ENCODE data around the gene EPB41L1.

The EPB41L1 gene

DNA sequence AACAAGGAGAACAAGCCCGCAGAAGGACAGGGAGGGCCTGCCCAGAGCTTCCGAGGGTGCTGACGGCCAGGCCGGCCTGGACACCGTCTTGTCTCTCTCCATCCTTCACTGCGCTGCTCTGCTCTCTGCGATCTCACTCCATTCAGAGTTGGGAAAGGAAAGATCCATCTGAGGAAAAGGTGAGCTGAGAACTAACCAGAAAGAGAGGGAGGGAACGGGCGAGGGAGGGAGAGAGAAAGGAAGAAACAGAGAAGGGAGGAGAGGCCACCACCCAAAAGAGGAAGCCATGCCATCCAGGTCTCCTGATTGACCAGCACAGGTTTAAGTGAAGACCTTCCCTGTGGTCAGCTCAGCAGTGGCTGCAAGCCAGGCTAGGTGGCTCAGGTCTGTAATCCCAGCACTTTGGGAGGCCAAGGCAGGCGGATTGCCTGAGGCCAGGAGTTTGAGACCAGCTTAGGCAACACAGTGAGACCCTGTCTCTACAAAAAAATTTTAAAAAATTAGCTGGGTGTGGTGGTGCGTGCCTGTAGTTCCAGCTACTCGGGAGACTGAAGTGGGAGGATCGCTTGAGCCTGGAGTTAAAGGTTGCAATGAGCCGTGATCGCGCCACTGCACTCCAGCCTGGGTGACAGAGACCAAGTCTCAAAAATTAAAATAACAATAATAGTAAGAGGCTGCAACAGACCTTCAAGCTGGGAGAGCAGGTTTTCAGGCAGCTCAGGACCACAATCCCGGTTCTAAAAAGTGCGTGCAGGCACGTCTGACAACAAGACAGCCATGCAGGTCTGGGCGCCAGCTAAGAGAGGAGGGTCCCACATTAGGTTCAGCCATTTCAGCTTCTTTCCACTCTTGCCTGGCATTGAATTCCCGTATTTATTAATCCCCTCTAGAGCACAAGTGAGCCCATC, 117.4 kb downstream of the EPB41L1 start:
- Histone ChIP-seq H3K36me3 (ENCODE audit: control insufficient read depth, insufficient read depth, low read length) (no peaks in the 10 kb centered on the region), H3K4me3 (ENCODE audit: insufficient read depth, low read depth, low read length, poor library complexity, severe bottlenecking) (no peak overlapping the region), H3K27me3 (replicated peaks; ENCODE audit: control insufficient read depth, insufficient read depth, low read length, poor library complexity, severe bottlenecking) (no peaks in the 10 kb centered on the region), H3K9me3 (ENCODE audit: control insufficient read depth, low read length) (no peaks in the 10 kb centered on the region), H3K4me1 (ENCODE audit: control insufficient read depth, insufficient read depth, low read length, poor library complexity, severe bottlenecking) (no peaks in the 10 kb centered on the region), H3K27ac (ENCODE audit: insufficient read depth, low read length, poor library complexity, severe bottlenecking) (no peak overlapping the region)
- DNase-seq, result no peak

DNA sequence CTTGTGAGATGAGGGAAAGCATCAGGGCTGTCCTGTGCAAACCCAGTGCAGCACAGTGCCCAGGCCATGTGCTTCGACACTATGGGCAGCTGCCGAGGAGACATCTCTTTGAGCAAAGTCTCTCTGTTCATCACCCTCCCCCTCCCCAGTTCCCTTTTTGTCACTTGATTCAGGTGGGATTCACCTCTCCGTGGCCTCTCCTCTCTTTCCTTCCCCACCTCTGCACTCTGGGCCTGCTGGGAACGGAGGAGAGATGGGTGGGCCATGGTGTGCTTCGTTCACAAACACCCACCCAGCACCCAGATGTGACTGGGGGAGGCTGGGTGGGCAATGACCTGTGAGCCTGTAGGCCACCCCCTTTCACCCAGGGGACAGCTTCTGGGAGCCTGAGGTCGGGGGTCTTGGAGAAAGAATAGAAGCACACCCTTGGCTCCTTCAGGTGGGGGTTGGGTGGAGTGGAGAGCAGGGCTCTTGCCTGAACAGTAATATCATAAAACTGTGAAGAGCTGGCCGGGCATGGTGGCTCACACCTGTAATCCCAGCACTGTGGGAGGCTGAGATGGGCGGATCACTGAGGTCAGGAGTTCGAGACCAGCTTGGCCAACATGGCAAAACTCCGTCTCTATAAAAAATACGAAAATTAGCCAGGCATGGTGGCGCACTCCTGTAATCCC, 118.1 kb downstream of the EPB41L1 start:
- DNase-seq, result no peak
- H3K4me1 ChIP-seq (ENCODE audit: control insufficient read depth, insufficient read depth, low read length, poor library complexity, severe bottlenecking), result no peaks in the 10 kb centered on the region
- no peaks in the 10 kb centered on the region for H3K9me3 ChIP-seq (ENCODE audit: control insufficient read depth, low read length)
- no peaks in the 10 kb centered on the region for H3K27me3 ChIP-seq (replicated peaks; ENCODE audit: control insufficient read depth, insufficient read depth, low read length, poor library complexity, severe bottlenecking)
- no peak overlapping the region for H3K4me3 ChIP-seq (ENCODE audit: insufficient read depth, low read depth, low read length, poor library complexity, severe bottlenecking)
- H3K27ac ChIP-seq (ENCODE audit: insufficient read depth, low read length, poor library complexity, severe bottlenecking), result no peak overlapping the region
- no peaks in the 10 kb centered on the region for H3K36me3 ChIP-seq (ENCODE audit: control insufficient read depth, insufficient read depth, low read length)

- Histone ChIP-seq H3K36me3 (ENCODE audit: control insufficient read depth, insufficient read depth, low read length) (no peaks in the 10 kb centered on the region), H3K4me3 (ENCODE audit: insufficient read depth, low read depth, low read length, poor library complexity, severe bottlenecking) (no peak overlapping the region), H3K27ac (ENCODE audit: insufficient read depth, low read length, poor library complexity, severe bottlenecking) (no peak overlapping the region), H3K27me3 (replicated peaks; ENCODE audit: control insufficient read depth, insufficient read depth, low read length, poor library complexity, severe bottlenecking) (no peaks in the 10 kb centered on the region), H3K4me1 (ENCODE audit: control insufficient read depth, insufficient read depth, low read length, poor library complexity, severe bottlenecking) (no peaks in the 10 kb centered on the region), H3K9me3 (ENCODE audit: control insufficient read depth, low read length) (no peaks in the 10 kb centered on the region)
- no peak for DNase-seq
Observed at GRCh38 chr20:36273414-36274180, 119.1 kb downstream of the EPB41L1 start.

DNA sequence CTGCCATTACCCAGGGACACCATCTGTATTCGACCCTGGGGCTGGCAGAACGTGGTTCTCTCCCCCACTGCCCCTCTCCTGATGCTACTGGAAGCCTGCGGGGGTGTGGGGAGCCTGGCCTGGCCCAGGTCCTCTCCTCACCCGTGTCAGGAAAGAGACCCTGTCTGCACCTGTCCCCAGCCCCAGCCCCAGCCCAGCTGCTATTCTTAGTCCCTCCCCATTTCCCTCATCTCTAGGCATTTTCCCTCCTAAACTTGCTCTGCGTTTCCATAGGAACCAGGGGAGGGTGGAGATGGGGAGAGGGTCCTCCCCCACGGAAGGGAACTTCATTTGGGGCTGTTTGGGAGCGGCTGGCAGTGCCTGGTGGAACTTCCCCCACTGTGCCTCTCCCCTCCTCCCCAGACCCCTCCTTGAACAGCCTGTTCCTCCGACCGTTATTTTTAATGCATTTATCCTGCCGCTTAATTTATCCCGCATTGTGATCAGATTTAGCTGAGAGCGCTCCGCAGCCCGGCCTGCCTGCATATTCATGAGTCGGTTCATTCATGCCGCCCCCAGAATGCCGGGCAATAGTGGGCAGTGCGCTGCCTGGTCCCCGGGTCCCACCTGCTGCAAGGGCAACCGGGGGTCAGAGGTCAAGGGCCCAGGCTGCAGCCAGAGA, 119.8 kb downstream of the EPB41L1 start:
- Histone ChIP-seq H3K27me3 (replicated peaks; ENCODE audit: control insufficient read depth, insufficient read depth, low read length, poor library complexity, severe bottlenecking) (no peaks in the 10 kb centered on the region), H3K9me3 (ENCODE audit: control insufficient read depth, low read length) (no peaks in the 10 kb centered on the region), H3K4me3 (ENCODE audit: insufficient read depth, low read depth, low read length, poor library complexity, severe bottlenecking) (no peak overlapping the region), H3K36me3 (ENCODE audit: control insufficient read depth, insufficient read depth, low read length) (no peaks in the 10 kb centered on the region), H3K27ac (ENCODE audit: insufficient read depth, low read length, poor library complexity, severe bottlenecking) (no peak overlapping the region), H3K4me1 (ENCODE audit: control insufficient read depth, insufficient read depth, low read length, poor library complexity, severe bottlenecking) (no peaks in the 10 kb centered on the region)
- no peak for DNase-seq

DNA sequence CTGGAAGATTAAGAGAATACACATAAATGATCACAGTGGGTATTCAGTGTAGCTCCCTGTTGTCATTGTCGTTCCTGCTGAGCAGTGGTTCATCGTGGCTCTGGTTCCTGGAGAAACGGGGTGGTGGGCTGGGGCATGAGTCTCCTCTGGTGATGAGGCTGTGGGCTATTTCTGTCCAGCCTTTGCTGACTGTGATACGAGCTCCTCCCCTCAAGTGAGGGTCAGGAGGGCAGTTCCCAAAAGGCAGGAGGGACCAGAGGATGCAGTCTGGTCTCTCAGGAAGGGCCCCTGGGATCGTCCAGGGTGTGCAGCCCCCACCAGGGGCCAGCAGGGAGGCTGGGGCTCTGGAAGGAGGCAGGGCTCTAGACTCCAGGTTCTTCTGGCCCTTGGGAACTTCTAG, 120.5 kb downstream of the EPB41L1 start:
- no peaks in the 10 kb centered on the region for H3K27me3 ChIP-seq (replicated peaks; ENCODE audit: control insufficient read depth, insufficient read depth, low read length, poor library complexity, severe bottlenecking)
- no peaks in the 10 kb centered on the region for H3K36me3 ChIP-seq (ENCODE audit: control insufficient read depth, insufficient read depth, low read length)
- DNase-seq, result no peak
- H3K27ac ChIP-seq (ENCODE audit: insufficient read depth, low read length, poor library complexity, severe bottlenecking), result no peak overlapping the region
- H3K9me3 ChIP-seq (ENCODE audit: control insufficient read depth, low read length), result no peaks in the 10 kb centered on the region
- no peak overlapping the region for H3K4me3 ChIP-seq (ENCODE audit: insufficient read depth, low read depth, low read length, poor library complexity, severe bottlenecking)
- no peaks in the 10 kb centered on the region for H3K4me1 ChIP-seq (ENCODE audit: control insufficient read depth, insufficient read depth, low read length, poor library complexity, severe bottlenecking)

DNA sequence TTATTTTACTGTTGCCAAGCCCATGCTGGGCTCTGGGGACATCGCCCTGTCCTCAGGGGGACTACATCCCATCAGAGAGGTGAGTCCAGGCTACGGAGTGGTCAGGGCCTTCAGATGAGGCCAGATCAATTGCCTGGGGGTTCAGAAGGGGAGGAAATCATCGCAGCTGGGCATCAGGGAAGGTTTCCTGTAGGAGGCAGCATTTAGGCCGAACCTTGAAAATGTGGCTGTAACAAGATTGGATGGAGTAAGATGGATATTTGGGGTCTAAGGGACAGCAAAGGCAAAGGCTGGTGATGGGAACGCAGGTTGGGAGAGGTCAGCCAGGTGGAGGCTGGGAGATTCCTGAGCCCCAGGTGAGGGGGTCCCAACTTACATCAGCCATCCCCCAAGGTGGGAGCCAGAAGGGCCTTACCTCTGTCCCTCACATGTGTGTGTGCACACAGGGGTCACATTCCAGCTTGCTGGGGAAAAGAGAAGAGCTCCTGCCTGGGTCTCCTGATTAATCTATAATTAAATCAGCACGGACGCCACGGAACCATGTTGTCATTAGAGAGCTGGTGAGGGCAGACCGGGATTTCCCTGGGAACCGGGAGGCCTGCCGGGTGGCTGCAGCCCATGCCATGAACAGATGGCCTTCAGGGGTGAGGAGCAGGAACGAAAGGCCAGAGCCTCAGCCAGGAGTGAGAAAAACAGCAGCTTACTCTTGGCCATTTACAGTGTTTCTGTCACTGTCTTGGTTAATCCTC, 121.1 kb downstream of the EPB41L1 start:
- no peak for DNase-seq
- H3K9me3 ChIP-seq (ENCODE audit: control insufficient read depth, low read length), result no peaks in the 10 kb centered on the region
- H3K4me1 ChIP-seq (ENCODE audit: control insufficient read depth, insufficient read depth, low read length, poor library complexity, severe bottlenecking), result no peaks in the 10 kb centered on the region
- no peak overlapping the region for H3K27ac ChIP-seq (ENCODE audit: insufficient read depth, low read length, poor library complexity, severe bottlenecking)
- no peak overlapping the region for H3K4me3 ChIP-seq (ENCODE audit: insufficient read depth, low read depth, low read length, poor library complexity, severe bottlenecking)
- no peaks in the 10 kb centered on the region for H3K36me3 ChIP-seq (ENCODE audit: control insufficient read depth, insufficient read depth, low read length)
- H3K27me3 ChIP-seq (replicated peaks; ENCODE audit: control insufficient read depth, insufficient read depth, low read length, poor library complexity, severe bottlenecking), result no peaks in the 10 kb centered on the region

DNA sequence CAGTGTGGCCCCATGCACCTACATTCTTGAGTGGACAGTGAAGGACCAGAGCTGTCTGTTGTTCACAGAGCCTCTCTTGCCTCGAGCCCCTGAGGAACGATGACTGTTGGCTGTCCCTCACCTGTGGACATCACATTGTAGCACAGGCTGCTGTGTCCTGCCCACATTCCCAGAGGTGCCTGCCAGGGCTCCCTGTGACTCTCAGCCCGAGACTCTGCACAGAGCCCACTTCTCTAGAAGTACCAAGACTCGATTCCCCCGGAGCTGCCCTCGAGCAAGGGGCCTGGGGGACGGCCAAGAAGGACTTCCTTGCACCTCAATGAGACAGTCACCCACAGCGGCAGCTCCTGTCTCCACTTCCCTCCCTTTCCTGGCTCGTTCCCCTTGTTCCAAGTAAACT, 123.0 kb downstream of the EPB41L1 start:
- Histone ChIP-seq H3K27me3 (replicated peaks; ENCODE audit: control insufficient read depth, insufficient read depth, low read length, poor library complexity, severe bottlenecking) (no peaks in the 10 kb centered on the region), H3K4me3 (ENCODE audit: insufficient read depth, low read depth, low read length, poor library complexity, severe bottlenecking) (no peak overlapping the region), H3K36me3 (ENCODE audit: control insufficient read depth, insufficient read depth, low read length) (no peaks in the 10 kb centered on the region), H3K4me1 (ENCODE audit: control insufficient read depth, insufficient read depth, low read length, poor library complexity, severe bottlenecking) (no peaks in the 10 kb centered on the region), H3K27ac (ENCODE audit: insufficient read depth, low read length, poor library complexity, severe bottlenecking) (no peak overlapping the region), H3K9me3 (ENCODE audit: control insufficient read depth, low read length) (no peaks in the 10 kb centered on the region)
- no peak for DNase-seq

DNA sequence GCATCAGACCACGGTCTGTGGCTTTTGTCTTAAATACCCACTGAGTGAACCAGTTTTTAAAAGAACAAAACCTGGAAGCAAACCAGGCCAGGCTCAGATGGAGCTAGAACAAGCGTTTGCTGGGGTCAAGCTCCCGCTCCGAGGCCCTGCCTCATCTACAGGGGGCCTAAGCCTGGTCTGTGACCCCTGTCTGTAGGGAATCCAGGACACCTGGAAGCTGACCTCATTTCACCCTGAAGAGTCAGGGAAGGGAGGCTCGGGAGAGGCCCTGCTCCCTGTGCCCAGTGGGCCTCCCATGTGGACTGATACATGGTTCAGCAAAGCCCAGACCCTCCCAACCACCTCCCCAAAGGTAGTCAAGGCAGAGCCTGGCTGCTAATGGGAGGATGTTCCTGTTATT, 124.8 kb downstream of the EPB41L1 start:
- H3K27me3 ChIP-seq (replicated peaks; ENCODE audit: control insufficient read depth, insufficient read depth, low read length, poor library complexity, severe bottlenecking), result no peaks in the 10 kb centered on the region
- H3K27ac ChIP-seq (ENCODE audit: insufficient read depth, low read length, poor library complexity, severe bottlenecking), result no peak overlapping the region
- DNase-seq, result no peak
- no peak overlapping the region for H3K4me3 ChIP-seq (ENCODE audit: insufficient read depth, low read depth, low read length, poor library complexity, severe bottlenecking)
- H3K4me1 ChIP-seq (ENCODE audit: control insufficient read depth, insufficient read depth, low read length, poor library complexity, severe bottlenecking), result no peaks in the 10 kb centered on the region
- no peaks in the 10 kb centered on the region for H3K36me3 ChIP-seq (ENCODE audit: control insufficient read depth, insufficient read depth, low read length)
- no peaks in the 10 kb centered on the region for H3K9me3 ChIP-seq (ENCODE audit: control insufficient read depth, low read length)

DNA sequence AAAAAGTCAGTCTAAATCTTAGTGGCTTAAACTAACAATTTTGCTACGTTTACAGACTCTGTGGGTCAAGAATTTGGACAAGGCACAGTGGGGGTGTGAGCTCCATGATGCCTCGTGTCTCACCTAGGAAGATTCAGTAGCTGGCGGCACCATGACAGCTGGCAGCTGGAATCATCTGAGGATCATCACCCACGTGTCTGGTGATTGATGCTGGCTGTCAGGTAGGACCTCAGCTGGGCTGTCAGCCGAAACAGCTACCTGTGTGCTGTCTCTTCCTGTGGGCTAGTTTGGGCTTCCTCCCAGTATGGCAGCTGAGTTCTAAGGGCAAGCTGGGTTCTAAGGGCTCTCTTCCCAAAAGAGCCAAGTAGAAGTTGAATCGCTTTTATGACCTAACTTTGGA, 125.2 kb downstream of the EPB41L1 start:
- H3K36me3 ChIP-seq (ENCODE audit: control insufficient read depth, insufficient read depth, low read length), result no peaks in the 10 kb centered on the region
- no peak for DNase-seq
- no peak overlapping the region for H3K27ac ChIP-seq (ENCODE audit: insufficient read depth, low read length, poor library complexity, severe bottlenecking)
- no peak overlapping the region for H3K4me3 ChIP-seq (ENCODE audit: insufficient read depth, low read depth, low read length, poor library complexity, severe bottlenecking)
- no peaks in the 10 kb centered on the region for H3K4me1 ChIP-seq (ENCODE audit: control insufficient read depth, insufficient read depth, low read length, poor library complexity, severe bottlenecking)
- H3K9me3 ChIP-seq (ENCODE audit: control insufficient read depth, low read length), result no peaks in the 10 kb centered on the region
- H3K27me3 ChIP-seq (replicated peaks; ENCODE audit: control insufficient read depth, insufficient read depth, low read length, poor library complexity, severe bottlenecking), result no peaks in the 10 kb centered on the region
